HEK293T (cell line): ENCODE data around the gene SLC5A7.

Experiments
- ELF4 ChIP-seq: fragments of 450-650 bp; IDR thresholded peaks from 2 replicates; pipeline ENCODE4 v1.6.1; 2017; ENCODE audit warnings: antibody characterized with exemption
- FOXA1 ChIP-seq: fragments of 450-650 bp; IDR thresholded peaks from 2 replicates; pipeline ENCODE4 v1.6.1; 2016; ENCODE audit warnings: mild to moderate bottlenecking
- FOXM1 ChIP-seq: fragments of 450-650 bp; IDR thresholded peaks from 2 replicates; pipeline ENCODE4 v1.6.1; 2017; ENCODE audit warnings: mild to moderate bottlenecking, borderline replicate concordance
- HDGF ChIP-seq: fragments of 450-650 bp; IDR thresholded peaks from 2 replicates; pipeline ENCODE4 v1.6.1; 2017; ENCODE audit warnings: antibody characterized with exemption, borderline replicate concordance
- L3MBTL2 ChIP-seq: fragments of 450-650 bp; conservative IDR thresholded peaks from 2 replicates; pipeline ENCODE4 v1.6.1; 2016; ENCODE audit warnings: mild to moderate bottlenecking
- SUZ12 ChIP-seq: fragments of 450-650 bp; IDR thresholded peaks from 2 replicates; pipeline ENCODE4 v1.6.1; 2016; ENCODE audit warnings: mild to moderate bottlenecking

GRCh38 chr2:108026092-108026794, 39.9 kb downstream of the SLC5A7 start:
- TF ChIP-seq L3MBTL2 (no peak), ELF4 (no peak), FOXA1 (no peak), SUZ12 (no peak), HDGF (no peak), FOXM1 (no peak)
